HEK293 (cell line): ENCODE results near the gene UBE3A.

Experiments
- CTCF ChIA-PET: fragments of 350-600 bp; formaldehyde crosslinking; extraction: SDS; loops from one replicate; lab custom pipeline; 2021; ENCODE audit warnings: antibody characterized with exemption; lab: Yijun Ruan, JAX
- POLR2A ChIA-PET: fragments of 300-600 bp; formaldehyde crosslinking; extraction: SDS; loops from one replicate; lab custom pipeline; 2020; ENCODE audit warnings: antibody characterized with exemption, inconsistent platforms; lab: Yijun Ruan, JAX
- H3K27ac ChIP-seq: fragments of 200-500 bp; sonication (Bioruptor generic); 2 replicates; pipeline ENCODE4 v1.5.1; 2014; ENCODE audit warnings: low read depth, low read length, control low read depth, inconsistent platforms; ENCODE audit errors: extremely low read depth
- H3K36me3 ChIP-seq, 2 experiments: fragments of 200-500 bp in 1 of 2; sonication (Bioruptor generic) in 1 of 2; 1 replicate in 1 of 2; 2 replicates in 1 of 2; pipeline ENCODE4 v1.5.1; 2014 to 2017; ENCODE audit warnings: inconsistent platforms in 2 of 2, low read length in 2 of 2; ENCODE audit not compliant: control insufficient read depth in 2 of 2, insufficient read depth in 1 of 2
- H3K4me1 ChIP-seq: fragments of 200-500 bp; sonication (Bioruptor generic); 2 replicates; pipeline ENCODE4 v1.5.1; 2014; ENCODE audit warnings: mild to moderate bottlenecking, low read length, inconsistent platforms; ENCODE audit not compliant: control insufficient read depth, insufficient read depth
- H3K4me3 ChIP-seq: 2 replicates; pipeline ENCODE4 v1.5.1; 2011; ENCODE audit warnings: low read depth, mild to moderate bottlenecking, control low read depth, low read length, moderate library complexity
- H3K9me3 ChIP-seq: fragments of 200-500 bp; sonication (Bioruptor generic); 2 replicates; pipeline ENCODE4 v1.5.1; 2014; ENCODE audit warnings: low read depth, low read length, inconsistent platforms; ENCODE audit not compliant: control insufficient read depth, insufficient read depth
- BCL6B ChIP-seq: fragments of 450-650 bp; formaldehyde crosslinking; IDR thresholded peaks from 2 replicates; pipeline ENCODE4 v1.5.1; 2017; ENCODE audit warnings: missing biosample characterization, missing genetic modification characterization
- GFI1B ChIP-seq: fragments of 450-650 bp; formaldehyde crosslinking; IDR thresholded peaks from 2 replicates; pipeline ENCODE4 v1.5.1; 2016; ENCODE audit warnings: missing biosample characterization, missing genetic modification characterization
- HIC1 ChIP-seq: fragments of 450-650 bp; formaldehyde crosslinking; IDR thresholded peaks from 2 replicates; pipeline ENCODE4 v1.5.1; 2016; ENCODE audit warnings: missing biosample characterization, missing genetic modification characterization
- HOXD13 ChIP-seq: sonication (generic); formaldehyde crosslinking; IDR thresholded peaks from 2 replicates; pipeline ENCODE4 v1.8.0; 2022; ENCODE audit warnings: missing genetic modification reagents, borderline replicate concordance
- KLF7 ChIP-seq: fragments of 450-650 bp; formaldehyde crosslinking; IDR thresholded peaks from 2 replicates; pipeline ENCODE4 v1.5.1; 2016; ENCODE audit warnings: missing biosample characterization, missing genetic modification characterization, borderline replicate concordance
- TRIM28 ChIP-seq: IDR thresholded peaks from 2 replicates; pipeline ENCODE4 v1.6.1; 2011; ENCODE audit warnings: low read length, control low read depth, borderline replicate concordance
- ZBTB21 ChIP-seq: fragments of 450-650 bp; formaldehyde crosslinking; IDR thresholded peaks from 2 replicates; pipeline ENCODE4 v1.5.1; 2017; ENCODE audit warnings: missing biosample characterization, missing genetic modification characterization
- ZFP3 ChIP-seq: fragments of 450-650 bp; formaldehyde crosslinking; IDR thresholded peaks from 2 replicates; pipeline ENCODE4 v1.5.1; 2016; ENCODE audit warnings: low read depth, missing biosample characterization, missing genetic modification characterization
- ZNF202 ChIP-seq: fragments of 450-650 bp; formaldehyde crosslinking; IDR thresholded peaks from 2 replicates; pipeline ENCODE4 v1.5.1; 2016; ENCODE audit warnings: missing biosample characterization, missing genetic modification characterization, borderline replicate concordance
- ZNF302 ChIP-seq: fragments of 450-650 bp; formaldehyde crosslinking; IDR thresholded peaks from 2 replicates; pipeline ENCODE4 v1.5.1; 2016; ENCODE audit warnings: missing biosample characterization, missing genetic modification characterization, low read depth
- ZNF416 ChIP-seq: fragments of 450-650 bp; formaldehyde crosslinking; IDR thresholded peaks from 2 replicates; pipeline ENCODE4 v1.5.1; 2016; ENCODE audit warnings: missing biosample characterization, missing genetic modification characterization
- ZNF423 ChIP-seq: fragments of 450-650 bp; formaldehyde crosslinking; IDR thresholded peaks from 2 replicates; pipeline ENCODE4 v1.5.1; 2016; ENCODE audit warnings: missing biosample characterization, missing genetic modification characterization
- ZNF488 ChIP-seq: fragments of 450-650 bp; formaldehyde crosslinking; IDR thresholded peaks from 2 replicates; pipeline ENCODE4 v1.5.1; 2016; ENCODE audit warnings: missing biosample characterization, missing genetic modification characterization
- ZNF518A ChIP-seq: fragments of 450-650 bp; formaldehyde crosslinking; conservative IDR thresholded peaks from 2 replicates; pipeline ENCODE4 v1.5.1; 2016; ENCODE audit warnings: low read depth, missing biosample characterization, missing genetic modification characterization
- ZNF600 ChIP-seq: fragments of 450-650 bp; formaldehyde crosslinking; IDR thresholded peaks from 2 replicates; pipeline ENCODE4 v1.5.1; 2016; ENCODE audit warnings: missing biosample characterization, missing genetic modification characterization
- ZNF654 ChIP-seq: fragments of 450-650 bp; formaldehyde crosslinking; IDR thresholded peaks from 2 replicates; pipeline ENCODE4 v1.5.1; 2016; ENCODE audit warnings: low read depth, missing biosample characterization, missing genetic modification characterization
- ZNF658 ChIP-seq: fragments of 450-650 bp; formaldehyde crosslinking; IDR thresholded peaks from 2 replicates; pipeline ENCODE4; 2016; ENCODE audit warnings: missing biosample characterization, missing genetic modification characterization
- ZSCAN16 ChIP-seq: fragments of 450-650 bp; formaldehyde crosslinking; IDR thresholded peaks from 2 replicates; pipeline ENCODE4 v1.5.1; 2016; ENCODE audit warnings: missing biosample characterization, missing genetic modification characterization

UBE3A gene

GRCh38 chr15:25372298-25372697, 66.5 kb downstream of the UBE3A start (continued):
- TF ChIP-seq ZNF488 (no peak), ZNF518A (tag by site-specific recombination) (no peak), ZNF416 (no peak), ZBTB21 (tag by site-specific recombination) (no peak), HOXD13 (CRISPR knock-in tag) (no peak)

GRCh38 chr15:25368850-25369249, 70.0 kb downstream of the UBE3A start:
- H3K36me3 ChIP-seq: peaks cover 0 to 35% of the 10 kb centered on the region in 2 experiments; a peak in 2 of 3 replicates
- POLR2A ChIA-PET: no interaction called here
- CTCF ChIA-PET: no interaction called here
- no peak for TF ChIP-seq GFI1B
- TF ChIP-seq ZSCAN16 (tag by site-specific recombination): no peak
- TF ChIP-seq ZNF302: no peak
- no peak for TF ChIP-seq TRIM28
- TF ChIP-seq ZNF202: no peak
- no peak for TF ChIP-seq KLF7
- no peak for TF ChIP-seq BCL6B
- TF ChIP-seq ZNF600 (tag by site-specific recombination): no peak
- no peak for TF ChIP-seq HIC1 (tag by site-specific recombination)
- TF ChIP-seq ZNF423 (tag by site-specific recombination): no peak
- TF ChIP-seq ZNF658 (tag by site-specific recombination): no peak
- no peak for TF ChIP-seq ZFP3 (tag by site-specific recombination)
- TF ChIP-seq ZNF654: no peak
- H3K4me3 ChIP-seq: no peak overlapping the region
- no peaks in the 10 kb centered on the region for H3K9me3 ChIP-seq
- no peak overlapping the region for H3K27ac ChIP-seq
- H3K4me1 ChIP-seq: no peaks in the 10 kb centered on the region
